T47D (cell line): Measurements from ENCODE around the gene LIAS.
"Not testable (repeated sequence)": the region's sequence is repeated elsewhere in the genome, so short reads cannot be mapped to it uniquely, and the experiment has no call there.

Experiments
- DNase-seq, 2 experiments: peaks; one replicate each; pipeline versions ENCODE4 v3.0.0 to v3.0.0-alpha.2; 2011 to 2012; ENCODE audit warnings: low read depth in 1 of 2, low spot score in 1 of 2
- JUND ChIP-seq: IDR thresholded peaks from 2 replicates; pipeline ENCODE4 v1.6.1; 2012; ENCODE audit warnings: low read depth
- in situ Hi-C: cut with HindIII; loops from 2 replicates; pipeline ENCODE4 v1.10.0; 2016; ENCODE audit warnings: low sequenced_read_pairs, low pct_unique_long_range_greater_than_20kb

LIAS gene

DNA sequence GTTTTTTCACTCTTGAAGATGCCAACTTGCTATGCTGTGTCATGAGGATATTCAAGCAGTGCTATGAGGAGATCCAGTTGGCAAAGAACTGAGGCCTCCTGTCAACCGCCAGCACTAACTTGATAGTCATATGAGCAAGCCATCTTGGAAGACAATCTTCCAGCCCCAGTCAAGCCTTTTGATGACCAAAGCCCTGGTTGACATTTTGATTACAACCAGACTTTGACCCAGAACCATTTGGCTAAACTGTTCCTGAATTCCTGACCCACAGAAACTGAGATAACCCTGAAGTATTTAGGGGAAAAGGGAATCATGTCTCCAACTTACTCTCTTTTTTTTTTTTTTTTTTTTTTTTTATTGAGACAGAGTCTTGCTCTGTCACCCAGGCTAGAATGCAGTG, 35.5 kb downstream of the LIAS start:
- in situ Hi-C loops: no loop called here
- no peak for DNase-seq
- TF ChIP-seq JUND: no peak

GRCh38 chr4:39495446-39496213, 36.8 kb downstream of the LIAS start:
- DNase-seq: no peak
- in situ Hi-C loops: no loop called here
- no peak for TF ChIP-seq JUND

DNA sequence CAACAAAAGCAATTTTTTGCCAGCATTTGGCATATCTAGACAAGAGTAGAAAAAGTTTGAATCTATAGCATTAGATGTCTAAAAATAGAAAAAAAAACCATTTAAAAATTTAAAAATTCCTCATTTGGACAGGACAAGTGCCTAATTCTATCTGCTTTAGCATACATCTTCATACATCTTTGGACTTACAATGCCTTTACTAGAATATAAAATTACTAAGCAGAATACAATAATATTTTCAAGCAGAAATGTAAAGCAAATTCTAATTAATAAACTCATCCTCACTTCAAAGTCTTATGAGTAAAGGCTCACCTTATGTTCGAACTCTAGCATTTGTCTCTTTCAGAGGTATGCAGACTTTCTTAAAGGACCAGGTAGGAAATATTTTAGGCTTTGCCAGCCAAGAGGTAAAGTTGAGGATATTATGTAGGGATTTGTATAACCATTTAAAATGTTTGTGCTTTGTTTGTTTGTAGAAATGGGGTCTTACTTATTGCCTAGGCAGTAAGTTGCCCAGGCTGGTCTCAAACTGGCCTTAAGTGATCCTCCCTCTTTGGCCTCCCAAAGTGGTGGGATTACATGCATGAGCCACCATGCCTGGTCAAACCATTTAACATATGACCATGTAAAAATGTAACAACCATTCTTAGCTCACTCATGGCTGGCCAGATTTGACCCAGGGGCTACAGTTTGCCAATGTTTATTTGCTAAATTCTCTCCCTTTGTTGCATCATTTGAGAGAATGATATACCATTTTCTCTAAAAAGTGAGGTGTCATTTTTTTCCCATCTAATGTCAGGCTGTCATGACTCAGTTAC, 39.3 kb downstream of the LIAS start:
- no peak for DNase-seq
- in situ Hi-C loops: no loop called here
- TF ChIP-seq JUND: no peak

GRCh38 chr4:39498727-39499020, 39.8 kb downstream of the LIAS start:
- no peak for DNase-seq
- in situ Hi-C loops: no loop called here
- no peak for TF ChIP-seq JUND

DNA sequence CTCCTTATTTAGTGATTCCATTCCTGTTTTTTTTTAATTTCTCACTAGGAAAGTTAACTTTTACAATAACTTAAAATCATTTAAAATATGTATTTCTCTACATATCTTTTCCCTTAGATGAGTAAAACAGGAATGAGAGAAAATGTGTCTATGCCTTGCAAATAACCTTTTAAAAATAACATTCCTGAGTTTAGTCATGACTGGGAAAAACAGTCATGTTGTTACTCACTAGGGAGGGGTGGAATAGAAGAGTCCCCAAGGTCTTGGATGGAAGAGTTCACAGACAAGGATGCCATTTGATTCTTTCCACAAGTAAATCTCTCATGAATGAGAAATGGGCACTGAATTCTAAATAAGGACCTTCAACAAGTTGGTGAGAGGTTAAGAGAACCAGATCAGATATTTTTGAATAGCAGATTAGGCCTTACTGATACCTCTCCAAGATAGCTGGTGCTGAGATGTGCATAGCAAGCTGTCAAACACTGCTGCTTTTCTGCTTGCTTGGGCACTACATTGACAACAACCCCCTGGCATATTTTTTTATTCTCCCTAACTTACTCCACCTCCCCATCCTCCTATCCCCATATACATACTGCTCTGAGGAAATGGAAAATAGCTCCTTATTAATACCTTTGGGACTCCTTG, 43.3 kb downstream of the LIAS start:
- in situ Hi-C loops: no loop called here
- no peak for TF ChIP-seq JUND
- no peak for DNase-seq

- in situ Hi-C loops: not testable (repeated sequence)
These were observed 43.8 kb downstream of the LIAS start for GRCh38 chr4:39502664-39503035.

GRCh38 chr4:39504538-39504937, 45.7 kb downstream of the LIAS start:
- in situ Hi-C loops: no loop called here
- no peak for DNase-seq
- no peak for TF ChIP-seq JUND

More at GRCh38 chr4:39502664-39503035, 43.8 kb downstream of the LIAS start:
- not testable (repeated sequence) for DNase-seq

DNA sequence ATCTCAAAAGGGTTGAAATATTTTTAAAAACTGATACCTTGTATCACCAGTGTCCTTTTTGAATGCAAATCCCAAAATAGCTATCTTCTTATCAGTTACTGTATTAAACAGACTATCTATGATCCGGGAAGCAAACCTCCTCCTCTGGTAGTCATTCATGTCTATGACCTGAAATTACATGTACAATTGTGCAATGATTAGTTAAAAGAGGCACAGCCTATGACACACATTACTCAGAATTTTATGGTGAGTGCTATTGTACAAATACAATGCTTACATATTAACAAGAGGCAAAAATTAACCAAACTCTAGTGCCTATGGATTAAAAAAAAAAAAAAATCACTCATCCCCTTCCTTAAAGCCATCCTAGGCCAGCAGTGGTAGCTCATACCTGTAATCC, 46.7 kb downstream of the LIAS start:
- DNase-seq: no peak
- TF ChIP-seq JUND: no peak
- in situ Hi-C loops: no loop called here

GRCh38 chr4:39510348-39510929, 51.6 kb downstream of the LIAS start:
- no peak for DNase-seq
- TF ChIP-seq JUND: no peak
- in situ Hi-C loops: no loop called here

- DNase-seq, in situ Hi-C loops: not testable (repeated sequence)
These were observed 55.4 kb downstream of the LIAS start for GRCh38 chr4:39514266-39514665.

- DNase-seq: no peak
- in situ Hi-C loops: no loop called here
These were observed 56.1 kb downstream of the LIAS start for GRCh38 chr4:39514888-39515401.

GRCh38 chr4:39515669-39516401, 57.0 kb downstream of the LIAS start:
- in situ Hi-C loops, DNase-seq: not testable (repeated sequence)

More at GRCh38 chr4:39514888-39515401, 56.1 kb downstream of the LIAS start:
- TF ChIP-seq JUND: no peak
